ENCODE results near the gene DGKI. TPM values are rescaled to one million over a fixed set of nuclear protein-coding genes. Genes with fewer than 3 reads are reported as not detected.

Gene DGKI
- total and polyA plus RNA-seq, 9 of the 15 experiments (the other 6 are each of a cell fraction or from before 2014, with no cell fraction given), result 0.11 to 0.54 (median 0.15) TPM; not detected in 5

- 0 out of 2 replicates have a peak, but pooled peaks have one; percentile 26 for TF ChIP-seq C11orf30 (IDR thresholded peaks at IDR 0.05; ENCODE audit: low read depth)
- TF ChIP-seq, protein P1, sequence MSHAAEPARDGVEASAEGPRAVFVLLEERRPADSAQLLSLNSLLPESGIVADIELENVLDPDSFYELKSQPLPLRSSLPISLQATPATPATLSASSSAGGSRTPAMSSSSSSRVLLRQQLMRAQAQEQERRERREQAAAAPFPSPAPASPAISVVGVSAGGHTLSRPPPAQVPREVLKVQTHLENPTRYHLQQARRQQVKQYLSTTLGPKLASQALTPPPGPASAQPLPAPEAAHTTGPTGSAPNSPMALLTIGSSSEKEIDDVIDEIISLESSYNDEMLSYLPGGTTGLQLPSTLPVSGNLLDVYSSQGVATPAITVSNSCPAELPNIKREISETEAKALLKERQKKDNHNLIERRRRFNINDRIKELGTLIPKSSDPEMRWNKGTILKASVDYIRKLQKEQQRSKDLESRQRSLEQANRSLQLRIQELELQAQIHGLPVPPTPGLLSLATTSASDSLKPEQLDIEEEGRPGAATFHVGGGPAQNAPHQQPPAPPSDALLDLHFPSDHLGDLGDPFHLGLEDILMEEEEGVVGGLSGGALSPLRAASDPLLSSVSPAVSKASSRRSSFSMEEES (CRISPR knock-in tag; IDR thresholded peaks at IDR 0.05), result no peak
- no peak for TF ChIP-seq JUNB (CRISPR knock-in tag; conservative IDR thresholded peaks at IDR 0.05)
- TF ChIP-seq MEF2A (IDR thresholded peaks at IDR 0.05; ENCODE audit: control insufficient read depth, low read depth, low read length), result peak; percentile 72; the same call in 1 of the 2 replicates
- peak; percentile 32; the same call in 1 of the 2 replicates for TF ChIP-seq ZNF316 (IDR thresholded peaks at IDR 0.05)
- no peak for TF ChIP-seq PHB (CRISPR knock-in tag; IDR thresholded peaks at IDR 0.05)
- 0 out of 2 replicates have a peak, but pooled peaks have one; percentile 17 for TF ChIP-seq MAFG (tag; conservative IDR thresholded peaks at IDR 0.05)
- TF ChIP-seq CTCF (IDR thresholded peaks at IDR 0.05 in 2 of 3, conservative IDR thresholded peaks at IDR 0.05 in 1 of 3; ENCODE audit: insufficient read depth in 2 of 3, low read depth in 1 of 3, low read length in 3 of 3), result peak; percentile 14 to 34 (median 22); a peak in 3 of 6 replicates
- no peak for TF ChIP-seq DDX20 (tag; IDR thresholded peaks at IDR 0.05; ENCODE audit: low read depth)
- TF ChIP-seq POLR2G (IDR thresholded peaks at IDR 0.05; ENCODE audit: low read depth, low read length), result no peak
- no peak for TF ChIP-seq ZNF518B (CRISPR knock-in tag; IDR thresholded peaks at IDR 0.05)
- TF ChIP-seq RBM25 (IDR thresholded peaks at IDR 0.05; ENCODE audit: low read depth, low read length, severe bottlenecking), result no peak
- no peak for TF ChIP-seq CTCFL (IDR thresholded peaks at IDR 0.05; ENCODE audit: borderline replicate concordance, insufficient read depth, low read depth, low read length, poor library complexity, severe bottlenecking)
- TF ChIP-seq POLR3G (IDR thresholded peaks at IDR 0.05; ENCODE audit: extremely low read depth, insufficient read length, insufficient replicate concordance), result no peak
- no peak for TF ChIP-seq SPI1 (IDR thresholded peaks at IDR 0.05; ENCODE audit: borderline replicate concordance, low read depth, low read length)
- TF ChIP-seq YBX1 (IDR thresholded peaks at IDR 0.05), result no peak
Measured at GRCh38 chr7:137625197-137625596, 221.6 kb downstream of the DGKI start (continued).
